8988T (cell line): ENCODE data around the gene SF3B3.
"Not testable (repeated sequence)": the region's sequence is repeated elsewhere in the genome, so short reads cannot be mapped to it uniquely, and the experiment has no call there.

Experiments
- DNase-seq: peaks from one replicate; pipeline ENCODE4 v3.0.0; 2011

The SF3B3 gene

GRCh38 chr16:70592106-70592571 lies 68.5 kb downstream of the SF3B3 start:
- no peak for DNase-seq

- DNase-seq, result no peak
Observed at GRCh38 chr16:70593544-70593943, 69.9 kb downstream of the SF3B3 start.

DNA sequence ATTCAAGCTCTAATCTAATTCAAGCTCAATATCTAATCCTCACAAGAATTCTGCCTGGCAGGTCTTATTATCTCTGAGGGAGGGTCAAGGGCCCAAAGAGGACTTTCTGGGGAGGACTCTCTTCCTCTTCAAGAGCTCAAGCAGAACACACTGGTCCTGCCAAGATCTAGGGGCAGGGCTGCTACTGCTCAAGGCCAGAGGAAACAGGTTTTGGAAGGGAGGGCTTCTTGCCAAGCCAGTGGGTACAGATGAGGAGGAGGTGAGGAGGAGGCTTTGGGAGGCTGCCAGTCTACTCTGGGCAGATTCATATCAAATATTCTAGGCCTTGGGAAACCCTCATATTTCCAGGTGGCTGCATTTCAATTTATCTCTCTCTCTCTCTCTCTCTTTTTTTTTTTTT lies 71.0 kb downstream of the SF3B3 start:
- DNase-seq, result no peak

DNA sequence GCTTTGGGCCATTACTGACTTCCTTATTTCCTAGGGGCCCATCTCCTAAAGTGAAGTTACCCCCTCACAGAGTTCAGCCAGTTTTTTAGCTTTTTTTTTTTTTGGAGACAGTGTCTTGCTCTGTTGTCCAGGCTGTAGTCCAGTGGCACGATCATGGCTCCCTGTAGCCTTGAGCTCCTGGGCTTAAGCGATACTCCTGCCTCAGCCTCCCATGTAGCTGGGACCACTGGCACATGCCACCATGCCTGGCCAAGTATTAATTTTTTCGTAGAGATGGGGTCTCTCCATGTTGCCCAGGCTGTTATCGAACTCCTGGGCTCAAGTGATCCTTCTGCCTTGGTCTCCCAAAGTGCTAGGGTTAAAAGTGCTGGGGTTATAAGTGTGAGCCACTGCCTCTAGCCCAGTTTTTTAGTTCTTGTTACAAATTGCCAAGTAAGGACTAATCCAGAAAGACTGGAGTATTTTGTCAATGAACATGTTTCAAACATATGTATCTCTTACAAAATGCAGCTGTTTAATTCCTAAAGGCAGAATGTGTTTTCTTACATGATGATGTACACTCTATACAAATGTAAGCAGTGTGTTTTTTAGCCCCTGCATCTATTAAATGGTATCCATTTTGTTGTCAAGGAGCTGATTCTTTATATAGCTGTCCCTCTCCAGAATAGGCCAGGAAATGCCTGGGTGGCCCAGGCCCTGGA lies 73.7 kb downstream of the SF3B3 start:
- no peak for DNase-seq

DNA sequence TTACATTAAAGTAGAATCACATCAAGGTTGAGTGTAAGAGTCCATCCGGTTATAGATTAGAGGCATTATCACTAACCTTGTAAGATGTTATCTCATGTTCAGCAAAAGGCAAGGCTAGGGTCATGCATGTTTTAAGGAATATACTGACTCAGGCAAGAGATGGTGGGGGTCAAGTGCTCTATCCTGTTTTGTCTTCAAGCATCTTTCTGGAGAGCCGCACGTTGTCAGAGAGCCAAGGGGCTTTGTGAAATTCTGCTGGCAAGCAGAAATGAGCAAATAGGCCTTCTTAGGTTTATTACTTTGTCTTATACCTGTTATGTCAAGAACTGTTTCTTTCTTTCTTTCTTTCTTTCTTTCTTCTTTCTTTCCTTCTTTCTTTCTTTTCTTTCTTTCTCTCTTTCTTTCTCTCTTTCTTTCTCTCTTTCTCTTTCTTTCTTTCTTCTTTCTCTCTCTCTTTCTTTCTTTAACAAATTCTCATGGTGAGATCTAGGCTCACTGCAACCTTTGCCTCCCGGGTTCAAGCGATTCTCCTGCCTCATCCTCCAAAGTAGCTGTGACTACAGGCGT lies 75.4 kb downstream of the SF3B3 start:
- no peak for DNase-seq

DNA sequence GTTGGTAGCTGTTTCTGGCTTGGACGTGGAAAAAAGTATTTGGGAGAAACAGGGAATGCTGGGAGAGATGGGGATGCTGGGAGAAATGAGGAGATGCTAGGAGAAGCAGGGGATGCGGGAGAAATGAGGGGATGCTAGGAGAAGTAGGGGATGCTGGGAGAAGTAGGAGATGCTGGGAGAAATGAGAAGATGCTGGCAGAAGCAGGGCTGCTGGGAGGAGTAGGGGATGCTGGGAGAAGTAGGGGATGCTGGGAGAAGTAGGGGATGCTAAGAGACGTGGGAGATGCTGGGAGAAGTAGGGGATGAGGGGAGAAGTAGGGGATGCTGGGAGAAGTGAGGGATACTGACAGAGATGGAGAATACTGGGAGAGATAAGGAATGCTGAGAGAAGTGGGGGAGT lies 77.1 kb downstream of the SF3B3 start:
- DNase-seq, result no peak

DNA sequence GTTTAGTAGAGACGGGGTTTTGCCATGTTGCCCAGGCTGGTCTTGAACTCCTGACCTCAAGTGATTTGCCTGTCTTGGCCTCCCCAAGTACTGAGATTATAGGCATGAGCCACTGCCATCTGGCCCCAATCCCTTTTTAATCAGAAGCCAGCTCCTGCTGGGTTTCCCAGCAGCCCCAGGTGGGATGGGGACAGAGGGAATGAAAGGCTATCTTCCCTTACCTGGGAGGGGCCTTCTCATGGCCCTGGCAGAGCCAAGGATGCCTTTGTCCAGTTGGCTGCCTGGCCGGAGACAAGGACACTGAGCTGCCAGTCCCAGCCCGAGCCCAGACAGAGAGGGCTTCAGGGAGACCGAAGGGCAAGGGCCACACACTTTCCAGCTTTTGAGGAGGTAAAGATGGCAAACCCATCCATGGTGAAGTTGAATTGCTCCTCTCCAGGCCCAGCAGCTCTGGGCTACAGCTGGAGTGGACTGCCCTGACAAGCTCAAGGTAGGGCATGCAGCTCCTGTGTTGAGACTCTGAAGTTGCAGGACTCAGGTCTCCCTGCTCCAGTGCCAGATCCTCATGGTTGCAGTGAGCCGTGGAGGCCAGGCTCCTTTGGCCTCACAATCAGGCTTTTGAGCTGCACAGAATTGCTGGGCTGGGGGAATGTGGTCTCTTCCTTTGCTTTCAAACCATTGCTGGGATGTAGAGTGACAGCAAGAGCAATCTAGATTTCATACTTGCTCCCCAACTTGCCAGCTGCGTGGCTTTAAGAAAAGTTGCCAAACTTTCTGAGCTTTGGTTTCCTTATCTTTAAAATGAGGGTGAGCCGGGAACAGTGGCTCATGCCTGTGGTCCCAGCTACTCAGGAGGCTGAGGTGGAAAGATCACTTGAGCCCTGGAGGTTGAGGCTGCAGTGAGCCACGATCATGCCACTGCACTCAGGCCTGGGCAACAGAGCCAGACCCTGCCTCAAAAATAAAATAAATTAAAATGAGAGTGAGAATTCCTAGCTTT lies 78.3 kb downstream of the SF3B3 start:
- no peak for DNase-seq

DNA sequence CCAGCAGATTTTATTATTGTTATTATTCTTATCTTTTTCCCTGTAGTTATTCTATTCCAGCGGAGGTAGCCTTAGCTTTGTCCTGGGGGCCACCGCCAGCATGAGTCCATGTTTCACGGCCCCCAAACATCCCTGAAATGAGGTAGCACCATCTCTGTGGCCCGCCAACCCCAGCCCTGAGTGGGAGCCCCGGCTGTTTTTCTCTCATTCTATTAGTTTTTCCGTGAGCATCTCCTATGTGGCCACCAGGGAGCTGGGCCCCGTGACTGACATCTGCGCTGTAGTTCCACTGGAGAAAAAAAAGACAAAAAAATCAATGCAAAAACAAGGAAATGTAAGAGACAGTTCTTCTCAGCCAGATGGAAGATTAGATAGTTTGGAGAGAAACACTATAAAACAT lies 79.2 kb downstream of the SF3B3 start:
- no peak for DNase-seq

DNA sequence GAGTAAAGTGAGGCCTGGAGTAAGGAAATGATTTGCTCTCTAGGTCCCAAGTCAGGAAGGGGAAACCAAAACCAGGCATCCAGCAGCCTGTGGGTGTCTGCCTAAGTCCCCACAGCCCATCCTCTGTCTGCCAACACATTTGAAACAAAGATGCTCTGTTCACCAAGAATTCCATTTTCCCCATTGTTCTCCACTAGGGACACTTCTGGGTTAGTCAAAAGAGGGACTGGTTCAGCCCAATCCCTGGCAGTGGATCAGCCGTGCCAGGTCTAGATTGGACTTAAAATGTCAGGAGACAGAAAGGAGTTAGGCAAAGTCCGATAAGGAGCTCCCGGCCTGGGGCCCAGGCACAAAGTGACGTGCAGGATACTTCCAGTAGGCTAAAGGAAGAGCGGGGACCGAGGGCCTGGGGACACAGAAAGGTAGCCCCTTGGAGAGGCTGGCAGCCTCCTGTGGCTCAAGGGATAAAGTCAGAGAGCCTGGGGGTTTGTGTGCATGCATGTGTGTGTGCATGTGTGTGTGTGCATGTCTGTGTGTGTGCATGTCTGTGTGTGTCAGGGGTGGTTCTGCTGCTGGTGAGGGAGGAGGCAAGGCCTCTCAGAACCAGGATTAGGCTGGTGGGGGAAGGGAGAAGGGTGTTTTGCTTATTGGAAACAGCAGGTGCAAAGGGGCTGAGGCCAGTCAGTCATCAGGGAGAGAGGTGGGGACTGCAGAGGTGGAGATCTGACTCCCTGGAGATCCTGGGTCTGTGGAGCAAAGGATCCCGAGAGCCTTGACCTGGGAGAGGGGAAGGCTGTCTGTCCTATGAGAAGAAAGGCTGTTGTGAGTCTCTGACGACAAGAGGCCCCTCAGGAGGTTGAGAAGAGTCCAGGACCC lies 81.0 kb downstream of the SF3B3 start:
- no peak for DNase-seq

- no peak for DNase-seq
Observed at GRCh38 chr16:70605283-70605657, 81.7 kb downstream of the SF3B3 start.

GRCh38 chr16:70608521-70608920 lies 84.9 kb downstream of the SF3B3 start:
- no peak for DNase-seq

DNA sequence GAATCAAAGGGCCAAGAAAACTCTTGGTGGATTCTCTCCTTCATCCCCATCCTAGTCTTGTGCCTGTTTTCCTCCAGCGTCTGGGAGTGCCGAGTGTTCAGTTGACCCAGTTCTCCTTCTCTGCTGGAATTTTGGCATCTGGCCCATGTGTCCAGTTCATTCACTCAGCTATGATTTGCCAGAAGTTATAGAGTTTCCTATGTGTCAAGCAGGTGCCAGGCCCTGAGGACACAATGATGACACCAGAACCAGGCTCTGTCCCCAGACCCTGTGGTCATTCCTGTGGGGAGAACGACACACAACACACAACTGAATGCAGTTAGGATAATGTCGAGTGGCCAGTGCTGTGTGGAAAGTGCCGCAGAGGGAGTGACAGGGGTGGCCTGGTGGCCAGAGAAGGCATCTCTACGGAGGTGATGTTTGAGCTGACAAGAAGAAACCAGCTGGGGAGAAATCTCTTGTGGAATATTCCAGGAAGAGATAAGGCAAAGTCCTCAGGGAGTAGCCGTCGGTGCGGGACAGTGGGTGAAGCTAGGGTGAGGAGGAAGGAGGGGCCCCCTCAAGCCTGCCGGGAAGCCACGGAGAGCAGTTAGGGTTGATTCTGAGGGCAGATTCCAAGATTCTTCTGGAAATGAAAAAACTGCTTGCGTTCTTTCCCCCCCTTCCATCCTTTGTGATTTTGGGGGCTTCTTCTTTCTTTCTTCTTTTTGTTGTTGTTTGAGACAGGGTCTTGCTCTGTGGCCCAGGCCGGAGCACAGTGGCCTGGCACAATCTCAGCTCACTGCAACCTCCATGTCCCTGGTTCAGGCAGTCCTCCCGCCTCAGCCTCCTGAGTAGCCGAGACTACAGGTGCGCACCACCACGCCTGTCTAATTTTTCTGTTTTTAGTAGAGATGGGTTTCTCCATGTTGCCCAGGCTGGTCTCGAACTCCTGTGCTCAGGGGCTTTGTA lies 86.9 kb downstream of the SF3B3 start:
- no peak for DNase-seq

GRCh38 chr16:70611224-70611598 lies 87.6 kb downstream of the SF3B3 start:
- no peak for DNase-seq

GRCh38 chr16:70611785-70612303 lies 88.2 kb downstream of the SF3B3 start:
- DNase-seq, result no peak

DNA sequence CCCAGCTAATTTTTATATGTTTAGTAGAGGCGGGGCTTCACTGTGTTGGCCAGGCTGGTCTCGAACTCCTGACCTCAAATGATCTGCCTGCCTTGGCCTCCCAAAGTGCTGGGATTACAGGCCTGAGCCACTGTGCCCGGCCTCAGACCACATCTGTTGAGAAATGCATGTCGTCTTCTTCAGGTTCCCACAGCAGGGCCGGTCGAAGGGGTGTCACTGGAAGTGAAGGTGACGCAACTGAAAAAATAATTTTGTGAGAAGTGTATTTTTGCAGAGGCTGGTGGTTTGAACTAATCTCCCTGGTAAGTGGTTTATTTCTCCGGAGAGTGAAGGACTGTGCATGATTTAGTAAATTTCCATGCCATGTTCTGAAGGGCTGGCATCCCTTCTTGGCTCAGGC lies 89.3 kb downstream of the SF3B3 start:
- no peak for DNase-seq

- no peak for DNase-seq
Observed at GRCh38 chr16:70614208-70614951, 90.8 kb downstream of the SF3B3 start.

DNA sequence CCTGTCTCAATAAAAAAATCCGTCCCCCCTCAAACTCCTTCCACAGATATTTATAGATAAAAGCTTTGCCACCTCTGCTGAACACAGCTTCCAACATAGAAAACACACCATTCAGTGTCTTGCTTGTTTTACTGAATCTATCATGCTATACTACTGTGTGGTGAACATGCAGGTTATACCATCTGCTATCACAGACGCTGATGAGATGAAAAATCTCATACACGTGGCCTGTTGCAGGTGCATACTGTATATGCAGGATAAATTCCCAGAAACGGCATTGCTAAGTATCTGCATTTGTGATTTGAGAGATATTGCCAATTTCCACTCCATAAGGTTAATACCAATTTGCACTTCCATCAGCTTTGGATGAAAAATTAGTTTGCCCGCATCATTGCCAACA lies 92.3 kb downstream of the SF3B3 start:
- no peak for DNase-seq

DNA sequence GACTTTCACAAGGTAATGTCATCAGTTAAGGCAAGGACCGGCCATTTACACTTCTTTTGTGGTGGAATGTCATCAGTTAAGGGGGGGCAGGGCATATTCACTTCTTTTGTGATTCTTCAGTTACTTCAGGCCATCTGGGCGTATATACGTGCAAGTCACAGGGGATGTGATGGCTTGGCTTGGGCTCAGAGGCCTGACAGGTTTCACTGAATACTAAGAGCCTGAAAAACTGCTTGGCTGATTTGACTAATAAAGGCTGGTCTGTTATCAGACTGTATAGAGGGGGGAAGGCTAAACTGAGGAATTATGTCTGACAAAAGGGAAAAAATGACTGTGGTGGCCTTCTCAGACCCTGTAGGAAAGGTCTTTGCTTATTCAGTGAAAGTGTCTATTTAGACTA lies 98.2 kb downstream of the SF3B3 start:
- DNase-seq, result not testable (repeated sequence)
